HG03432 (cell line): ENCODE data around the gene VAV2.

Source experiments
- ATAC-seq: cut with Tn5 transposase; IDR thresholded peaks from one replicate; pipeline ENCODE4 v1.9.1; 2021; ENCODE audit warnings: mild to moderate bottlenecking, moderate library complexity; ENCODE audit not compliant: unreplicated experiment

The VAV2 gene

GRCh38 chr9:133841167-133841812 lies 150.8 kb downstream of the VAV2 start:
- ATAC-seq: no peak

DNA sequence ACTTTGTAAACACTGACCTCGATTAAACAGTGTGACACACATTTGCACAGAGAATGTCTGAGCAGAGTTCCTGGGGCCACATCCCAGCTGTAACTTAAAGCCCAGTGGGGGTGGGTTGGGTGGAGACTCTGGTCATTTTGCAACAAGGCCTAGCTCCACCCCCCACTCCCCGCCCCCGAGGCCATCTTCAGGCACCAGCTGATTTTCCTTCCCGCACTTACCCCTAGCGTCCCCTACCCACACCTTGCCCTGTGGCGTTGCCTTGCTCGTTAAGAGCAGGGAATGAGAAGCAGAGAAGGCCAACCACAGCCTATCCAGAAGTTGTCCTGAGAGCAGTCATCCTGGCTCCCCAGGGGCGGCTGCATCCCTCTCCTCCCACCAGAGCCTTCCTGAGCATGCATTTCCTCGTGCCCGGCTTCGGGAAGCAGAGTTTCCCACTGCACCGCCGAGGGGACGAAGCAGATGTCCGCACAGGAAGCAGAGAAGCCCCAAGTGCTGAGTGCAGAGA lies 152.2 kb downstream of the VAV2 start:
- ATAC-seq: no peak

GRCh38 chr9:133838859-133839507 lies 153.1 kb downstream of the VAV2 start:
- no peak for ATAC-seq

DNA sequence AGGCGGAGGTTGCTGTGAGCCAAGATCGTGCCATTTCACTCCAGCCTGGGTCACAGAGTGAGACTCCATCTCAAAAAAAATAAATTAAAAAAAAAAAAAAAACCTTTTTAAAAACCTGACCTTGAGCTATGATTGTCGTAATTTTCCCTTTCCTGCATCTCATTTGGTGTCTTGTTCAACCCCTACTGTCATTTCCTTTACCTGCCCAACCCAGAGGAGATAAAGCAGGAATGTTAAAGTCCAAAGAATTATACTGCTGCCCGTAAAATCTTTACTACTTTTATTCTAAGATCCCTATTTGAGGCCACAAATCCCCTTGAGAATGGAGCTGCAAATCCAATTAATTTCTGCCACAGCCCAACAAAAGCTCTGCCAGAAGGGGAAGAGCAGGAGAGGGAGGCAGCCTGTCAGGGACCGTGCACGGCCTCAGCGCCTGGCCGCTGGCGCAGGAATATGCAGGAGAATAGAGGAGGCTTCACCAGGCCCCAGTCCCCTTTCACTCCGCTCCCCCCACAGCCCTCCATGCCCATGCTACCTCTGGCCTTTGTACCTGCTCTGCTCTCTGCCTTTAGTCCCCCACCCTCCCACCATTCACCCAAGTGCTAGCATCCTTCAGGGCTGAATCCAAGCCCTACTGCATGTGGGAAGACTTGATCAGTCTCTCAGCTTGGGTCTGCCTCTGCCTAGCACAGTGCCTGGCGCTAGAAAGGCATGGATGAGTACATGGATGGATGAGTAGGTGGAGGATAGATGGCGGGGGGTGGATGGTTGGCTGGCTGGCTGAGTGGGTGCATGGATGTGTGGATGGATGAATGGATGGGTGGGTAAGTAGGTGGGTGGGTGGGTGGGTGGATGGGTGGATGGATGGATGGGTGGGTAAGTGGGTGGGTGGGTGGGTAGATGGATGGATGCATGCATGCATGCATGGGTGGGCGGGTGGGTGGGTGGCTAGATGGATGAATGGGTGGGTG lies 154.2 kb downstream of the VAV2 start:
- no peak for ATAC-seq

DNA sequence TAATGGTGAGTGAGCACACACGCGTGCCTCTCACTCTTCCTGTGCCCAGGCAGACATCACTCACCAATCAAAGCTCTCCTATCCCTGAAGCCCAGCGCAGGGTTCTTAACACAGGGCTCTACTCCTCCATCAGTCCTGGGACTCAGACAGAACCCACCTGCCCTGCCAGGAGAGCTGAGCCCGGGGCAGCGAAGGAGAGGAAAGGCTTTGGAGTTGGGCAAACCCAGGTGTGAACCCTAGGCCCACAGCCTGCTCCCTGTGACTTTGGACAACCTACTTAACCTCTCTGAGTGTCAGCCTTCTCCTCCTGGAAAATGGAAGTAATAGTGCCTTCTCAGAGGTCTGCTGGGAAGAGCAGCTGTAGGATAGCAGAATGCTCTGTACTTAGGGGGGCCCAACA lies 155.3 kb downstream of the VAV2 start:
- no peak for ATAC-seq

DNA sequence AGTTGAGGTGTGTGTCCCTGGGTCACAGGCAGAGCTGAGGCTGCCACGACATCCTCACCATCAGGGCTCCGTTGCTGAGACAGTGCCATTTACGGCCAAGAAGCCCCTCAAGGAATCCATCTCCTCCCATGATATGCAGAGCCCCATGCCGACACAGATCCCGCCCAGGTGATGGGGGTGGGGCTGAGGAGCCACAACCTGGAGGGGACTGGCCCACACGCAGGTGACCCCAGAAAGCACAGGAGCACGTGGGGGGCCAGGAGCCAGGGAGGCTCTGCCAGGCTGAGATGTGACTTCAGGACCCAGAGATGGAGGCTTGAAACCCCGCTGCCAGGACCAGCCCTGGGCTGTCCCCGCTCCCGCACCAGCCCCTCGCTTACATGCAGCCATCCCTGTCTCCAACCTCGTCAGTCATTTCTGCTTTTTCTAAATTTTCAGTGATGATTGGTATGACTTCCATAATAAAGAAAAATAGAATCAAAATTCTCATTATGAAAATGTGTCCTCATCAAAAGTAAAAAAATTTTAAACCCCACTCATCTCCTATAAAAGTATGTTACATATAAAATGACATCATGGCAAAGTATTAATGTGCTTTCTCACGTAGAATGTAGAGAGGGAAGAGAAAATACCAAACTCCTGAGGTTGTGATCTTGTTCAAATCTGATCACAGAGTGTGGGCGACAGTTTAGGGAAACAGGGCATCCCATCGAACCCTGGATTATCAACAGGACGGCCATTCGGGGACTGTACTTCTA lies 155.9 kb downstream of the VAV2 start:
- ATAC-seq: no peak

DNA sequence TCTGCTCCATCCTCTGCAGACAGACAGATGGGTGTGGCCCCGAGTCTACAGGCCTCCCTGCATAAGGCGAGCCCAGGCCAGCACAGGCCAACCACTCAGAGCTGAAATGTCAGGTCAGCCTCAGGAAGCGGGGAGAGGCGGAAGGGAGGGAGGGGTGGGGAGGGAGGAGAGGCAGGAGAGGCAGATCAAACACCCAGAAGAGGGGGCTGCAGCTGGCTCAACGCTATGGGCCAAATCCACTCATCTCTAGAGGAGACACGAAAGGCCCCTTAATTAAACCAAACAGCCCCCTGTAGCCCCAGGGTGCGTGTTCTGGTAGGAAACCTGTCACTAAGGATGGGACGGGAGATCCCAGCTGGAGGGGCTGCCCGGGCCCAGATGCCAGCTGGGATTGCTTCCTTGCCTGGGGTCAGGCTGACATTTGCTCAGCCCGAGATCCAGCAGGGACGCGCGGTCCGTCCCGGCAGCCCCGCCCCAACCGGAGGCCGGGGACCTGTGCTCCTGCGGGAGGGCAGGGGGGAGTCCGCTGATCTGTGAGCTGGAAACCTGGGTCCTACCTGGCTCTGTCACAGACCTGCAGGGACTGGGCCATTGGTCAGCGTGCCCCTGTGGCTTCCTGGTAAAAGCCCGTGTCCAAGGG lies 156.7 kb downstream of the VAV2 start:
- no peak for ATAC-seq

DNA sequence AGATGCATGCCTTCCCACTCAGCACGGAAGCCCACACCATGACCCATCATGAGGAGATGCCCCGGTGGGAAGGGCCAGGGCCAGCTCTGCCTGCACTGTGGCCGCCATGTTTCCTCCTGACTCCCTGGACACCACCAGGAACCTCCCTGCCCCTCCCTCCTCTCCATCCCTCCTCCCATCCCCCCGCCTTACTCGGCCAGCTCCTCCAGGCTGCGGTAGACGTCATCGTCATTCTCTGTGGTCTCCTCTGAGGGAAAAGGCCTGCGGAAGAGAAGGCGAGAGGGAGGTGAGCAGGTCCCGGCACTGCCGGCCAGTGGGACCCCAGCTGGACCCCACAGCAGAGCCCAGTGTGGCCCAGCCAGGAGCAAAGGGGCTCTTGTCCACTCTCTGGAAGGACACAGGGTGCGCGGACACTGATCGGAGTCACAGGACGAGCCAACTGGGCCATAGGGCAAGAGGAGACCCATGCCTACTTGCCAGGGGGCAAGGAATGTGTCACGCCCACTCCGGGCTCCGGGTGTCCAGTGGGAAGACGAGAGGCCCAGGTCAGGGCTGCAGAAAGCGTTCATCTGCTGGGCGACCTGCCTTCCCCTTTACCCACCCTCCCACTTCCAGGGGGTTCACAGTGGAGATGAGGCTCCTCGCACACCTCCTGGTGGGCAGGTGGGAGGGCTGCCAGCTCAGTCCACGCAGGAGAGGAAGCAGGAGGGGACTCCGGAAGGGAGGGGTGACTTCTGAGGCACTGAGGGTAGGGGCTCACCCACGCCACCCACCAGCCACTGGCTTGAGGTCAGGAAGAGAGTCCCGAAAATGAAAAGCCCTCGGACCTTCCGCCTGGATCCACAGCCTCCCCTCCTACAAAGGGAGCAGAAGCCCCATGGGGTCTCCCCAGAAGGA lies 157.8 kb downstream of the VAV2 start:
- no peak for ATAC-seq

- no peak for ATAC-seq
These were observed 158.6 kb downstream of the VAV2 start for GRCh38 chr9:133833388-133834025.

- no peak for ATAC-seq
These were observed 159.2 kb downstream of the VAV2 start for GRCh38 chr9:133832877-133833276.

DNA sequence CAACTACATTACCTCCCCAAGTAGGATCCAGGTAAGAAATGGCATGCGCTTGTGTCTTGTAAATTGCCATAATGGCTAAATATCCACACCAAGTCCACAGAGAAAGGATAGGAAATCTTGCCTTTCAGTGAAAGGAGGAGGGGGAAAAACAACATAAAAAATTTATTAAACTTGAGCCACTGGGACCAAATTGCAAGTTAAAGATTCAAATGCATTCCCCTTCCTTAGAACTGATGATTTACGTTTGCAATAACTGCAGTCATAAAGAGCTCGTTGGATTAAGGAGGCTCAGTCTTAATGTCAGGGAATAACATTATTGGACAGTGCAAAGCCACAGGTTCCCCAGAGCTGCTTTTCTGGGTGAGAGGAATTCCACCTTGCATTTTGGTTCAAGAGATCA lies 161.4 kb downstream of the VAV2 start:
- ATAC-seq: no peak

GRCh38 chr9:133830310-133830709 lies 161.8 kb downstream of the VAV2 start:
- no peak for ATAC-seq

DNA sequence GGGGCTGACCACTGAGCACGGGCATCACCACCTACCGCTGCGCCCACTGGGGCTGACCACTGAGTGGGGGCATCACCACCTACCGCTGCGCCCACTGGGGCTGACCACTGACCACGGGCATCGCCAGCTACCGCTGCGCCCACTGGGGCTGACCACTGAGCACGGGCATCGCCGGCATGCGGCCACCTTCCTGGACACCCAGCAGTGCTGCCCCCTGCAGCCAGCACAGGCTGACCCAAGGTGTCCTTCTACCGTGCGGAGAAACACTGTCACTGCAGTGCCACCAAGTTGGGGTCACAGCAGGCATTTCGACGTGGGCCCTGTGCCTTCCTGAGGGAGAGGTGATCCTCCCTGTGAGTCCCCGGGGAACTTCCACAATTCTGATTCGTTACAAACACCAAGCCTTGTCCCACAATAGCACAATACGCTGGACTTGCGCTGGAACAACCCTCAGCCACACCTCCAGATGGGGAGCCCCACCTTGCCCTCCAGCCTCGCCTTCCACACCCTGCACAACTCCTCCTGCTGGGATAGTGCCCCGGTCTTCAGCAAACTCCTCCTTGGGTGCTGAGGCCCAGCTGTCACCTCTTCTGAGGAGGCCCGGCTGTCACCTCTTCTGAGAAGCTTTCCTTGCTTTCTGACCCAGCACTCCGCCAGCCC lies 163.7 kb downstream of the VAV2 start:
- ATAC-seq: no peak

DNA sequence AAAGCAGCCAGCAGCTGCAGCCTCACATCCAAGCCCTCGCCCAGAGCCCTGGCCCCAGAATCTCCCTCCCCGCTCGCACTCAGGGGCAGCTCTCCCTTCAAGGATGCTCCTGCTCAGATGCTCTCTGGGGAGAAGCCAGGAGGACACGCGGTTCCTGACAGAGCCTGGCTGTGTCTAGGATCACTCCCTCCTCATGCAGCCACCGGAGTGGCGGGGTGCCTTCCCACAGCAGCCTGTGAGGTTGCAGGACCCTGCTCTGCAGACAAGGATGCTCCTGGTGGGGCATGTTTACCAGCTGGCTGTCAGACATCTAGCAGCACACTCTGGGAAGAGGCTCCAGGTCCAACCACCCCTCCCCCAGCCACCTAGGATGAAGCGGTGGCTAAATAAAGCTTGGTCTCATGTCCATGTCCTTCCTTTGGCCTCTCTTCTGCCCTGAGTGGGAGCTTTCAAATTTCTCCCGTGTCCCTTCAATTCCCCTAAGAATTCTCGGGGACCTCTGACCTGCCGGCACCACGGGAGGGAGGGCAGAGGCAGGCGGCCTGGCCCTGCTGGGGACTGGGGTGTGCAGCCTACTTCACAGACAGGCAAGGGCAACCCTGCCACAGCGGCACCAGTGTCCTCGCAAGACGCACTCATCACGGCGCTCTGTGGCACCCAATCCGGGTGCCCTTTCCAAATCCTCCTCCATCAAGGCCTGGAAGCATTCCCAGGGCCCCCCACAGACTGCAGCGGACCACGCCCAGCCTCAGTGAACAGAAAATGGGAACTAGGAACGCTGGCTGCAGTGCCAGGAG lies 165.6 kb downstream of the VAV2 start:
- ATAC-seq: no peak

DNA sequence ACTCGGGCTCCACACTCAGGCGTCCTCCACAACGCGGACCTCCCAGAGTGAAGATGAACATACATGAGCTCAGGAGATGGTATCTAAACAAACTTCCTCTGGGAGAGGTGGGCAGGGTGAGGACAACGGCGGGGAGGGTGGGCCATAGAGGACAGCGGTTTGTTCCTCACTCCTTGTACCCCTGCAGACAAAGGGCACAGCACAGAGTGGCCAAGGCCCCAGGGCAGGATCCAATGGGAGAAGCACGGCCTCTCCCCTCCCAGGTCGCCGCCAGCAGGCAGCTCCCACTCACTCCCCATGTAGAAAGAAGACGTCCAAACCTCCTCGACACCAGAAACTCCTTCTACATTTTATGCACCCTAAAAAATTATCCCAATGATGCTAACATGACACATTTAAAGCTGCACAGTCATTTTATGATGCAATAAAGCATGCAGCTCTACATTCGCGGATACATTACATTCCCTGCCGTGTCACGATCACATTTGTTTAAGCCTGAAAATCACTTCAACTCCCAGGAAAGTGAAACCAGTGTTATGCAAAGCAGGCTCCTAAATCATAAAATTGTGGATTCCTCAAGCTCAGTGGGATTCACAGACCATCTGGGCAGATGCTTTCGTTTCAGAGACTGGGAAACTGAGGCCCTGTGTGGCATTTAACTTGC lies 166.4 kb downstream of the VAV2 start:
- ATAC-seq: no peak

- ATAC-seq: no peak
These were observed 167.3 kb downstream of the VAV2 start for GRCh38 chr9:133824802-133825186.
